IMR-90 (cell line): Measurements from ENCODE around the gene TM7SF2. TPM values are rescaled to one million over a fixed set of nuclear protein-coding genes. Genes with fewer than 3 reads are reported as not detected.

Experiments used
- ATAC-seq: fragments of 200-7000 bp; cut with Tn5 transposase; 2 replicates; pipeline ENCODE4 v1.9.1; 2020; ENCODE audit warnings: low read depth, mild to moderate bottlenecking, moderate library complexity
- BruUV-seq: library from RNA; stranded (reverse); fragments of 400-500 nt; replicated peaks from 2 replicates; lab custom pipeline; 2021; lab: Mats Ljungman, UMichigan
- CTCF ChIA-PET: fragments of 300-600 bp; formaldehyde crosslinking; extraction: SDS; loops from one replicate; lab custom pipeline; 2021; ENCODE audit warnings: antibody characterized with exemption; lab: Yijun Ruan, JAX
- POLR2A ChIA-PET: fragments of 300-600 bp; sonication (Branson Sonifier 250); formaldehyde crosslinking; loops from one replicate; lab custom pipeline; 2022; ENCODE audit warnings: antibody characterized with exemption; ENCODE audit not compliant: unreplicated experiment; lab: Charles Lee
- DNase-seq: peaks from one replicate; pipeline ENCODE4 v3.0.0; 2013
- H2AFZ ChIP-seq: replicated peaks from 2 replicates; pipeline ENCODE3; 2013; ENCODE audit warnings: low read length, mild to moderate bottlenecking; ENCODE audit not compliant: poor library complexity
- H2AK5ac ChIP-seq: 2 replicates; pipeline ENCODE4 v1.6.1; 2013; ENCODE audit warnings: low read depth, low read length, inconsistent platforms
- H2AK9ac ChIP-seq: replicated peaks from 2 replicates; pipeline ENCODE3; 2013; ENCODE audit warnings: mild to moderate bottlenecking, low read depth, low read length, moderate library complexity; ENCODE audit not compliant: poor library complexity
- H2BK120ac ChIP-seq: 2 replicates; pipeline ENCODE4 v1.6.1; 2013; ENCODE audit warnings: low read depth, low read length, inconsistent platforms
- H2BK15ac ChIP-seq: 3 replicates; pipeline ENCODE4 v1.6.1; 2013; ENCODE audit warnings: low read depth, low read length, inconsistent platforms
- H2BK20ac ChIP-seq: 2 replicates; pipeline ENCODE4 v1.6.1; 2013; ENCODE audit warnings: low read depth, mild to moderate bottlenecking, inconsistent platforms, low read length, moderate library complexity
- H2BK5ac ChIP-seq: 2 replicates; pipeline ENCODE4 v1.6.1; 2013; ENCODE audit warnings: mild to moderate bottlenecking, low read depth, low read length, inconsistent platforms; ENCODE audit not compliant: poor library complexity, severe bottlenecking
- H3K14ac ChIP-seq: replicated peaks from 2 replicates; pipeline ENCODE4 v1.6.1; 2013; ENCODE audit warnings: low read depth, low read length, inconsistent platforms
- H3K18ac ChIP-seq: 2 replicates; pipeline ENCODE4 v1.6.1; 2013; ENCODE audit warnings: low read depth, low read length, control low read depth
- H3K23ac ChIP-seq: 2 replicates; pipeline ENCODE4 v1.6.1; 2013; ENCODE audit warnings: low read depth, low read length, inconsistent platforms
- H3K27ac ChIP-seq: 2 replicates; pipeline ENCODE4 v1.5.1; 2013; ENCODE audit warnings: mild to moderate bottlenecking, control low read depth, low read length; ENCODE audit not compliant: insufficient read depth
- H3K27me3 ChIP-seq: 2 replicates; pipeline ENCODE4 v1.6.1; 2013; ENCODE audit warnings: low read length; ENCODE audit not compliant: control insufficient read depth, insufficient read depth
- H3K36me3 ChIP-seq: 2 replicates; pipeline ENCODE4 v1.6.1; 2013; ENCODE audit warnings: low read length, mixed read lengths; ENCODE audit not compliant: control insufficient read depth, insufficient read depth
- H3K4ac ChIP-seq: 2 replicates; pipeline ENCODE4 v1.6.1; 2013; ENCODE audit warnings: low read depth, low read length, inconsistent platforms
- H3K4me1 ChIP-seq: 2 replicates; pipeline ENCODE4 v1.6.1; 2013; ENCODE audit warnings: low read length, mixed read lengths; ENCODE audit not compliant: control insufficient read depth, insufficient read depth
- H3K4me2 ChIP-seq: 2 replicates; pipeline ENCODE4 v1.6.1; 2013; ENCODE audit warnings: low read depth, mild to moderate bottlenecking, control low read depth, low read length, moderate library complexity
- H3K4me3 ChIP-seq: 2 replicates; pipeline ENCODE4 v1.5.1; 2013; ENCODE audit warnings: low read depth, mild to moderate bottlenecking, control low read depth, low read length, moderate library complexity; ENCODE audit not compliant: insufficient read depth
- H3K56ac ChIP-seq: 2 replicates; pipeline ENCODE4 v1.6.1; 2013; ENCODE audit warnings: low read length, inconsistent platforms; ENCODE audit not compliant: insufficient read depth; ENCODE audit errors: extremely low read depth
- H3K79me1 ChIP-seq, 2 experiments: 2 replicates each; pipeline ENCODE4 v1.6.1; 2013; ENCODE audit warnings: low read length in 2 of 2, inconsistent platforms in 1 of 2, low read depth in 1 of 2
- H3K9ac ChIP-seq: 2 replicates; pipeline ENCODE4 v1.6.1; 2013; ENCODE audit warnings: low read depth, low read length, control low read depth
- H3K9me1 ChIP-seq: 2 replicates; pipeline ENCODE4 v1.6.1; 2013; ENCODE audit warnings: low read length, inconsistent platforms; ENCODE audit not compliant: insufficient read depth
- H3K9me3 ChIP-seq: 2 replicates; pipeline ENCODE4 v1.6.1; 2013; ENCODE audit warnings: low read length; ENCODE audit not compliant: control insufficient read depth, insufficient read depth
- H4K20me1 ChIP-seq: 2 replicates; pipeline ENCODE4 v1.6.1; 2013; ENCODE audit warnings: low read length, inconsistent platforms; ENCODE audit not compliant: insufficient read depth
- H4K5ac ChIP-seq: 2 replicates; pipeline ENCODE4 v1.6.1; 2013; ENCODE audit warnings: mild to moderate bottlenecking, low read depth, low read length, control low read depth
- H4K8ac ChIP-seq, 2 experiments: 2 replicates each; pipeline ENCODE4 v1.6.1; 2013; ENCODE audit warnings: low read depth in 2 of 2, low read length in 2 of 2, control low read depth in 1 of 2, inconsistent platforms in 1 of 2
- H4K91ac ChIP-seq: 2 replicates; pipeline ENCODE4 v1.6.1; 2013; ENCODE audit warnings: low read depth, low read length, inconsistent platforms; ENCODE audit not compliant: insufficient read depth
- BHLHE40 ChIP-seq: fragments of 150-350 bp; IDR thresholded peaks from 2 replicates; pipeline ENCODE4 v1.6.1; 2016; ENCODE audit warnings: mild to moderate bottlenecking, low read depth, low read length
- CEBPB ChIP-seq: IDR thresholded peaks from 2 replicates; pipeline ENCODE4 v1.6.1; 2012; ENCODE audit warnings: low read depth, low read length, improper control_type of control experiment
- CHD1 ChIP-seq: IDR thresholded peaks from 2 replicates; pipeline ENCODE4 v1.6.1; 2012; ENCODE audit warnings: low read depth, low read length, improper control_type of control experiment
- CTCF ChIP-seq: conservative IDR thresholded peaks from 2 replicates; pipeline ENCODE4 v1.5.1; 2012; ENCODE audit warnings: mild to moderate bottlenecking, low read depth, low read length, improper control_type of control experiment
- ELK1 ChIP-seq: fragments of 150-350 bp; IDR thresholded peaks from 2 replicates; pipeline ENCODE4 v1.6.1; 2016; ENCODE audit warnings: low read depth, mild to moderate bottlenecking, low read length, moderate library complexity, borderline replicate concordance
- FOS ChIP-seq: fragments of 150-350 bp; IDR thresholded peaks from 2 replicates; pipeline ENCODE4 v1.6.1; 2016; ENCODE audit warnings: low read depth, low read length
- MAFK ChIP-seq: IDR thresholded peaks from 2 replicates; pipeline ENCODE4 v1.6.1; 2012; ENCODE audit warnings: low read depth, low read length, improper control_type of control experiment
- MAZ ChIP-seq: IDR thresholded peaks from 2 replicates; pipeline ENCODE4 v1.6.1; 2012; ENCODE audit warnings: low read depth, mild to moderate bottlenecking, low read length, improper control_type of control experiment, moderate library complexity, borderline replicate concordance
- NFE2L2 ChIP-seq: fragments of 150-350 bp; IDR thresholded peaks from 2 replicates; pipeline ENCODE4 v1.6.1; 2016; ENCODE audit warnings: low read depth, mild to moderate bottlenecking, low read length
- RAD21 ChIP-seq: IDR thresholded peaks from 2 replicates; pipeline ENCODE4 v1.6.1; 2012; ENCODE audit warnings: low read length, improper control_type of control experiment
- RCOR1 ChIP-seq: IDR thresholded peaks from 2 replicates; pipeline ENCODE4 v1.6.1; 2012; ENCODE audit warnings: mild to moderate bottlenecking, low read length, improper control_type of control experiment; ENCODE audit not compliant: insufficient replicate concordance
- RFX5 ChIP-seq: IDR thresholded peaks from 2 replicates; pipeline ENCODE4 v1.8.0; 2012; ENCODE audit warnings: low read depth, mild to moderate bottlenecking, low read length, moderate library complexity
- SMC3 ChIP-seq: fragments of 150-350 bp; IDR thresholded peaks from 2 replicates; pipeline ENCODE4 v1.6.1; 2016; ENCODE audit warnings: low read depth, mild to moderate bottlenecking, antibody characterized with exemption, low read length, moderate library complexity
- USF2 ChIP-seq: fragments of 150-350 bp; IDR thresholded peaks from 2 replicates; pipeline ENCODE4 v1.6.1; 2017; ENCODE audit warnings: mild to moderate bottlenecking, antibody characterized with exemption, low read length, low read depth
- WGBS, 2 experiments: methylation state at CpG; one replicate each; pipeline versions ENCODE4 v1.1.5 to v1.1.7; 2013; ENCODE audit warnings: missing lambda C conversion rate in 2 of 2; ENCODE audit not compliant: insufficient read length in 1 of 2; ENCODE audit errors: extremely low coverage in 2 of 2; 5-methylcytosine and 5-hydroxymethylcytosine counted together
- dilution Hi-C: fragments of 300-500 bp; cut with HindIII; formaldehyde crosslinking; loops from one replicate; pipeline ENCODE4 v1.14.3; 2018; ENCODE audit warnings: low sequenced_read_pairs; ENCODE audit not compliant: unreplicated experiment
- in situ Hi-C: fragments of 300-500 bp; cut with MboI; formaldehyde crosslinking; loops from 3 replicates; pipeline ENCODE4 v1.14.3; 2019; ENCODE audit warnings: low sequenced_read_pairs, inconsistent platforms, mixed read lengths
- intact Hi-C: fragments of 100-400 bp; cut with micrococcal nuclease; formaldehyde crosslinking; loops from 2 replicates; pipeline ENCODE4 v1.10.0; 2022
- polyA plus RNA-seq, 3 experiments: library from polyadenylated mRNA; depleted of rRNA; stranded (reverse); fragments of >200 nt; gene quantifications; 2 replicates each; pipeline ENCODE4 v1.2.3, GENCODE V29; 2012; ENCODE audit warnings: low replicate concordance in 1 of 3
- total RNA-seq: library from RNA; depleted of rRNA; stranded (reverse); fragments of >200 nt; gene quantifications from 2 replicates; pipeline ENCODE4 v1.2.3, GENCODE V29; 2012

Gene TM7SF2
- total and polyA plus RNA-seq, 2 of the 4 experiments (the other 2 are of a cell fraction): 5.7 to 7.6 TPM

- H3K79me1 ChIP-seq: no peaks in the 10 kb centered on the region
- in situ Hi-C loops: no loop called here
- no peaks in the 10 kb centered on the region for H3K9me1 ChIP-seq
- H2BK120ac ChIP-seq: no peak overlapping the region
- H3K9ac ChIP-seq: no peak overlapping the region
- intact Hi-C loops: no loop called here
- ATAC-seq (no peak), DNase-seq (no peak)
- peaks cover 12% of the 10 kb centered on the region for H3K27me3 ChIP-seq
- no peak overlapping the region for H3K4ac ChIP-seq
- H3K4me3 ChIP-seq: no peak overlapping the region
- H4K91ac ChIP-seq: no peak overlapping the region
- no peak overlapping the region for H3K56ac ChIP-seq
- H3K27ac ChIP-seq: no peak overlapping the region
- no peak overlapping the region for H3K23ac ChIP-seq
- no peaks in the 10 kb centered on the region for H4K20me1 ChIP-seq
- H3K9me3 ChIP-seq: peaks cover 3% of the 10 kb centered on the region; the same call in 1 of the 2 replicates
- no peak overlapping the region for H3K4me2 ChIP-seq
- no peaks in the 10 kb centered on the region for H3K36me3 ChIP-seq
- no peak overlapping the region for H3K14ac ChIP-seq
- H2BK20ac ChIP-seq: no peak overlapping the region
- no peak overlapping the region for H3K18ac ChIP-seq
- peaks cover 2% of the 10 kb centered on the region for H3K4me1 ChIP-seq
- dilution Hi-C loops: no loop called here
- BruUV-seq: no TSS peak
- H2BK15ac ChIP-seq: no peak overlapping the region
- no peak overlapping the region for H2AK5ac ChIP-seq
- ChIA-PET CTCF (no interaction called here), POLR2A (no interaction called here)
- no peak overlapping the region for H2BK5ac ChIP-seq
- WGBS, 2 experiments: no CpG with 5 or more reads among the region's 5 CpGs
- H4K8ac ChIP-seq: no peak overlapping the region
- no peak overlapping the region for H2AK9ac ChIP-seq
- H2AFZ ChIP-seq: peak overlapping the region; percentile 51
- H4K5ac ChIP-seq: no peak overlapping the region
- TF ChIP-seq NFE2L2: no peak
- TF ChIP-seq CTCF: no peak
- TF ChIP-seq BHLHE40: no peak
- TF ChIP-seq SMC3: no peak
- TF ChIP-seq RCOR1: no peak
- no peak for TF ChIP-seq ELK1
- no peak for TF ChIP-seq RFX5
- TF ChIP-seq FOS: no peak
- TF ChIP-seq MAFK: no peak
- TF ChIP-seq RAD21: no peak
- TF ChIP-seq CEBPB: no peak
- no peak for TF ChIP-seq USF2
- TF ChIP-seq CHD1: no peak
- TF ChIP-seq MAZ: no peak
Observed at GRCh38 chr11:65148657-65149056, 37.0 kb downstream of the TM7SF2 start.
